ENCODE results near the gene TMEM185B.
A peak's percentile ranks its signal among the peaks of the same experiment; 100 is the strongest.
"Not testable (repeated sequence)": the region's sequence is repeated elsewhere in the genome, so short reads cannot be mapped to it uniquely, and the experiment has no call there.

TMEM185B gene

DNA sequence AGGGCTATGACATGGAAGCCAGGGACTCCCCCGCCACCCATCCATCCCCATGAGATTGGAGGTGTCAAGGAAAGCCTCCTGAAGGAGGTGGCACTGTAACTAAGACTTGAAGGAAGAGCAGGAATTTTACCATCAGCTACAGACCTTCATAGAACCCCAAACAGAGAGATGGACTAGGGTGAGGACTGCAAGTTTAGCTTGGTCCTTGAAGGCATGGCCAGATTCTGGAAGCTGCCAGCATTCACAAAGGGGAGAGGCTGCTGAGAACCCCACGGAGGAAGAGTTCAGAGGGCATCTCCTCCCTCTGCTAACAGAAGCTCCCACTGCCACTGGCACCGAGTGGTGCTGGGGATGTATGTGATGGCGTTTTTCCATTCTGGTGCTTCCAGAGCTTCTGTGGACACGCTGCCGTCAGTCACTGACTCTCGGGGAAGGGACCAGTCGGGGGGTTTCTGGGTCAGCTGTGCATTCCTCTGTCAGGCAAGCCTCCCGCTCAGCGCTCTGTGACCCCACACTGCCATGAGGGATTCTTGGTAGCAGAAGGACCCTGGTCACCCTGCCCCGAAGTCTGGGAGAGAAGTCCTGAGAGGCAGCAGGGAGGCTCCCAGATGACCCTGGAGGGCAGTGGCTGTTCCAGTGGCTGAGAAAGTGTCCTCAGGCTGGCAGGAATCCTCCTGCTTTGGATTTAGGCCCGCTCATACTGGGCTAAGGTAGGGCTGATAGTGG lies 18.1 kb downstream of the TMEM185B start:
- ChIA-PET POLR2A (interaction anchor here (1.1 kb wide), 1 partner anchor 14 kb away, joined by 3 read pairs; no protein-coding TSS in a partner anchor), CTCF (interaction anchor here (1.2 to 2.2 kb wide), 4 partner anchors 9 to 108 kb away, joined by 5 to 16 read pairs (median 9); no protein-coding TSS in a partner anchor)
- TF ChIP-seq, protein P1, sequence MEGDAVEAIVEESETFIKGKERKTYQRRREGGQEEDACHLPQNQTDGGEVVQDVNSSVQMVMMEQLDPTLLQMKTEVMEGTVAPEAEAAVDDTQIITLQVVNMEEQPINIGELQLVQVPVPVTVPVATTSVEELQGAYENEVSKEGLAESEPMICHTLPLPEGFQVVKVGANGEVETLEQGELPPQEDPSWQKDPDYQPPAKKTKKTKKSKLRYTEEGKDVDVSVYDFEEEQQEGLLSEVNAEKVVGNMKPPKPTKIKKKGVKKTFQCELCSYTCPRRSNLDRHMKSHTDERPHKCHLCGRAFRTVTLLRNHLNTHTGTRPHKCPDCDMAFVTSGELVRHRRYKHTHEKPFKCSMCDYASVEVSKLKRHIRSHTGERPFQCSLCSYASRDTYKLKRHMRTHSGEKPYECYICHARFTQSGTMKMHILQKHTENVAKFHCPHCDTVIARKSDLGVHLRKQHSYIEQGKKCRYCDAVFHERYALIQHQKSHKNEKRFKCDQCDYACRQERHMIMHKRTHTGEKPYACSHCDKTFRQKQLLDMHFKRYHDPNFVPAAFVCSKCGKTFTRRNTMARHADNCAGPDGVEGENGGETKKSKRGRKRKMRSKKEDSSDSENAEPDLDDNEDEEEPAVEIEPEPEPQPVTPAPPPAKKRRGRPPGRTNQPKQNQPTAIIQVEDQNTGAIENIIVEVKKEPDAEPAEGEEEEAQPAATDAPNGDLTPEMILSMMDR (IDR thresholded peaks at IDR 0.05; ENCODE audit: control extremely low read depth, extremely low read depth, low read depth, missing control alignments) = no peak
- peak; percentile 4 for DNase-seq (ENCODE audit: extremely low spot score)

DNA sequence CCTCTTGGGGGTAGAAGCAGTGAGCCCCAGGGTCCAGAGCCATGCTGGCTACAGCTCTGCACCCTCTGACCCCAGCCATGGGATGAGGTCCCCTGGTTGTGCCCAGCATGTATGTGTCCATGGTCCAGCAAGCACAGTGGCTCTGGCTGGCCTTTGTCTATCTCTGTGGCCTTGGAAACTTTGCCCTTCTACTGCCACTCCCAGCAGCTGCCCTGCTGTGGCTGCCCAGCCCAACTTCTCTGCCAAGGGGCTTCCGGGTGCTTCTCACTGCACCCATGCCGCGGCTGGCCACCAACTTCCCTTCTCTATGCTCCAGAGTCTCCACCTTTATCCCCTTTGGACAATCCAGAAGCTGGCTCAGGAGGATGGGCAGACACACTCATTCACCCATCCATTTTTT lies 18.8 kb downstream of the TMEM185B start:
- CTCF ChIA-PET = interaction anchor here (0.8 to 2.2 kb wide), 5 partner anchors 9 to 109 kb away, joined by 3 to 16 read pairs (median 6); no protein-coding TSS in a partner anchor
- POLR2A ChIA-PET = interaction anchor here (1.1 kb wide), 1 partner anchor 15 kb away, joined by 3 read pairs; no protein-coding TSS in a partner anchor
- TF ChIP-seq, protein P1 (IDR thresholded peaks at IDR 0.05; ENCODE audit: control extremely low read depth, extremely low read depth, low read depth, missing control alignments) = no peak
- peak; percentile 3 for DNase-seq (ENCODE audit: extremely low spot score)

DNA sequence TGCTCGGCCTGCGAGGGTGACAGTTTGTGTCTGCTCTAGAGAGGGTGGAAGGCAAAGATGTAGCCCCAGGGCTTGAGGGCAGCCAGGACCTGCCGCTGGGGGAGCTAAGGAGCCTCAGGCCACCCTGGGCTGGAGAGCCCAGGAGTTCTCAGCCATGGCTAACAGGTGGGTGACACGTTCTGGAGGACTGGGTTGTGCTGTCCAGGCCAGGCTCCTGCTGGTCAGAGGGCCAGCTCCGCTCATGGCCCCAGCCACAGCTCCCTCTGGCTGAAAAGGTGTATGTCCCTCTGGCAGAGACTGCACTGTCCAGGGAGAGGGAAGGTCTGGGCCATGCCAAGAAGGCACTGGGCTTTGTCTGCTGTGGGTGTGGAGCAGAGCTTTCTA lies 19.2 kb downstream of the TMEM185B start:
- ChIA-PET POLR2A (interaction anchor here (1.1 kb wide), 1 partner anchor 15 kb away, joined by 3 read pairs; no protein-coding TSS in a partner anchor), CTCF (interaction anchor here (0.8 to 2.2 kb wide), 4 partner anchors 11 to 110 kb away, joined by 3 to 16 read pairs (median 8); no protein-coding TSS in a partner anchor)
- peak; percentile 14 for DNase-seq (ENCODE audit: extremely low spot score)
- TF ChIP-seq, protein P1 (IDR thresholded peaks at IDR 0.05; ENCODE audit: control extremely low read depth, extremely low read depth, low read depth, missing control alignments) = peak; percentile 12

DNA sequence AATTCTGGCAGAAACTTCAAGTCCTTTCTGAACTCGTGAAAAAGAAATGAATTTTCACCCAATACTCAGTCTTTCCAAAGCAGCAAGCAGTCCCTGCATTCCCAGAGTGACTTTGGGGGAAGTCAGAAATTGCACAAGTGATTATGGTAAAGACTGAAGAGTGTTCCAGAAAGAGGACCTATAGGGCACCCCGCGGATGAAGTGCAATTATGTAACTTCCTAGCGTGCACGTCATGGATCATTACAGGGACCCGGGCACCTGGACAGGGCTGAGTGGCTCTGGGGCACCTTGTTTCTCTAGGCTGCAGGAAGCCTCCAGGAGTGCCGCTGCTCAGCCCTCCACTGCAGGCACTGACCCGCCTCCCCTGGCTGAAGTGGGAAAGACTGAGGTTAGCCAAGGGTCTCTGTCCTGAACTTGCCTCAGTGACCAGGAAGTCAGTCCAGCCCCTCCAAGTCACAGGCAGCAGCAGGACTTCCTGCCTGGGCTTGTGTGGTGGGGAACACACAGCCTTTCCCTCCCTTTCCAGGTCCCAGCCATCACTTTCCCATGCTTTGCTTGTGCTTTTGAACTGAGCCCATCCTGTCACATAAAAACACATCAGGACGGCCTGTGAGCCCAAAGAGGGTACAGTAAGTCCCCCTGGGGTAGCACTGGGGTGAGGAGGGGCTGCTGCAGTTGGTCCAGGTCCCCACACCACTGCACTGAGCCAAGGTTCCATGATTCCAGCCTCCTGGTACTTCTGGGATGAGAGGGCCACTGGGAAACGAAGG lies 19.8 kb downstream of the TMEM185B start:
- no peak for DNase-seq (ENCODE audit: extremely low spot score)
- TF ChIP-seq, protein P1 (IDR thresholded peaks at IDR 0.05; ENCODE audit: control extremely low read depth, extremely low read depth, low read depth, missing control alignments) = no peak
- ChIA-PET POLR2A (interaction anchor here (1.1 kb wide), 1 partner anchor 16 kb away, joined by 3 read pairs; no protein-coding TSS in a partner anchor), CTCF (interaction anchor here (0.8 to 2.2 kb wide), 5 partner anchors 11 to 110 kb away, joined by 3 to 16 read pairs (median 5); no protein-coding TSS in a partner anchor)

DNA sequence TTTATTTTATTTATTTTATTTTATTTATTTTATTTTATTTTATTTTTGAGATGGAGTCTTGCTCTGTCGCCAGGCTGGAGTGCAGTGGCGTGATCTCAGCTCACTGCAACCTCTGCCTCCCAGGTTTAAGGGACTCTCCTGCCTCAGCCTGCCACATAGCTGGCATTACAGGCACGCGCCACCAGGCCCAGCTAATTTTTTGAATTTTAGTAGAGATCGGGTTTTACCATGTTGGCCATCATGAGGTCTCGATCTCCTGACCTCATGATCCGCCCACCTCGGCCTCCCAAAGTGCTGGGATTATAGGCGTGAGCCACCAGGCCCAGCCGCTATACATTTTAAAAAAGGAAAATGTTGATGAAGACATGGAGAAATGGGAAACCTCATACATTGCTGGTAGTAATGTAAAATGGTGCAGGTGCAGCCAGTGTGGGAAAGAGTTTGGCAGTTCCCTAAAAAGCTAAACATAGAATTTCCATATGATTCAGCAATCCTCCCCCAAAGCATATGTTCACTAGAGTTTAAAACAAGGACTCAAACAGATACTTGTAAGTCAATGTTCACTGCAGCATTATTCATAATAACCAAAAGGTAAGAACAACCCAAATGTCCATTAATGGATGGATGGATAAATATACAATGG lies 23.3 kb downstream of the TMEM185B start:
- not testable (repeated sequence) for DNase-seq (ENCODE audit: extremely low spot score)
- ChIA-PET CTCF (interaction anchor here (1.0 to 1.8 kb wide), 3 partner anchors 10 to 113 kb away, joined by 4 read pairs; no protein-coding TSS in a partner anchor), POLR2A (interaction anchor here (0.5 kb wide), 1 partner anchor 23 kb away, joined by 3 read pairs; the partner anchor contains the start of gene TMEM185B)

DNA sequence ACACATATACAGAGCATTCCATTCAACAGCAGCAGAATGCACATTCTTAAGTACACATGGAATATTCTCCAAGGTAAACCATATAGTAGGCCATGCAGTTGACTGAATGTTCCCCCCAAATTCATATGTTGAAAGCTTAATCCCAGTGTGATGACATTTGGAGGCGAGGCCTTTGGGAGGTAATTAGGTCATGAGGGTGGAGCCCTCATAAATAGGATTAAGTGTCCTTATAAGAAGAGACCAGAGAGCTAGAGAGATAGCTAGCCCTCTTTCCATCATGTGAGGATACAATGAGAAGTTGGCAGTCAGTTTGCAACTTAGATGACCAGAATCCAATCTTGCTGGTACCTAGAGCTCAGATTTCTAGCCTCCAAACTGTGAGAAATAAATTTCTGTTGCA lies 27.6 kb downstream of the TMEM185B start:
- CTCF ChIA-PET = interaction anchor here (1.0 to 1.7 kb wide), 6 partner anchors 9 to 117 kb away, joined by 3 to 6 read pairs (median 4); no protein-coding TSS in a partner anchor
- TF ChIP-seq, protein P1 (IDR thresholded peaks at IDR 0.05; ENCODE audit: control extremely low read depth, extremely low read depth, low read depth, missing control alignments) = no peak
- POLR2A ChIA-PET = no interaction called here
- DNase-seq (ENCODE audit: extremely low spot score) = no peak

Measured in GM10248 (cell line).